COR-L47 (cell line): ENCODE data around the gene ACTRT2.

Experiments
- DNase-seq: peaks from one replicate; lab custom pipeline; 2025; lab: John Stamatoyannopoulos, UW

Gene ACTRT2

DNA sequence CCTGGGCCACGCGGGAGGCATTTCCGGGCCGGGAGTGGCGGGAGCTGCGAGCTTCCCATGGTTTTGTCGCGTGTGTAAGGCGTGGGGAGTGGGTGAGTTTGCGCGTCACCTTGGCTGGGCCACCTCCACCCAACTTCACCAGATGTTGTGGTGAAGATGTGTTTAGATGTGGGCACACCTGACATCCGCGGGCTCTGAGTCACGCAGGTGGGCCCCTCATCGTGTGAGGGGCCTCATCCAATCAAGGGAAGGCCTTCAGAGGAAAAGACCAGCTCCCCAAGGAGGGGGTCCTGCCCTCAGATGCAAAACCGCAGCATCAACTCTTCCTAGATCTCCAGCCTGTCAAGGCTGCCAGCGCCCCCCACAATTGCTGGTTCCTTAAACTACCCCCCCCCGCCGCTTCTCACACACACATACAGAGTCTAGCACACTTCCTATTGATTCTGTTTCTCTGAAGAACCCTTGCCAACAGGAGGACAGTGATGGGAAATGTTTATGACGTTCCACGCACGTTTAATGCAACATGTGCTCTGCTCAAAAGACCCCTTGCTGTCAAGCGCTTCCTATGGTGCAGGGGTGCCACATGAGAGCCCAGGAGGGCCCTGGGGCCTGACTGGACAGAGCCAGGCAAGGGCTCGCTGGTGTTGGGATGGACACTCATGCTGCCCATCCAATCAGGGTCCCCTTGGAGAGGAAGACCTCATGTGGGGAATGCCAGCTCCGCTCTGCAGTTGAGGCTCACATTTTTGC lies 11.9 kb downstream of the ACTRT2 start:
- DNase-seq = no peak

DNA sequence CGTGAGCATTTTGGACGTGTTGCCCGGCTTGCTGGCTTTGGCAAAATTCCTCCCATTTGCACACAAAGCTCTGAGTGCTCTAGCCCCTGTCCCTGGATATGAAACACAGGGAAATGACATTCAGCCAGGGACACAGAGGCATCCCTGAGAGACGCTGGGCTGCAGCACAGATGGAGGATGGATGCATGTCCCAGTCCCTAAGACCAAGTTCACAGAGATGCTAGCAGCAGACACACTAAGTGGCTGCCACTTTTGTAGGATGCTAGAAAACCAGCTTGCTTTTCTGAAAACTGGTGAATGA lies 12.5 kb downstream of the ACTRT2 start:
- DNase-seq = no peak

DNA sequence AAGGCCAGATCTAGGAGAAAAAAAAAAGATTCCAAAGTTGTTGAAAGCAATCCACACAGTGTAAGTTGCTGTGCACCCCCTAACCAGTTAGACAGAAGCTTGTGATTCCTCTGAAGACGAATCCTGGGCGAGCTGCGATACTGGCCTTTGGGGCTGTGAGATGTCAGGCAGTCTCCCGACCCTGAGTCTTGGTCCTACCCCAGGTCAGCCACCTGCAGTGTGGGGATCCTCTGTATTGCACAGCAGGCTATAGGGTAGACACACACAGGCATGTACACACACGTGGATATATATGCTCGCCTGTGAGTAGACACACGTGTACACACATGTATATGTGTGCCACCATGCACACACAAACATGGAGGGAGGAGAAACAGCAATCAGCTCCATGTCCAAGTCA lies 12.9 kb downstream of the ACTRT2 start:
- no peak for DNase-seq

DNA sequence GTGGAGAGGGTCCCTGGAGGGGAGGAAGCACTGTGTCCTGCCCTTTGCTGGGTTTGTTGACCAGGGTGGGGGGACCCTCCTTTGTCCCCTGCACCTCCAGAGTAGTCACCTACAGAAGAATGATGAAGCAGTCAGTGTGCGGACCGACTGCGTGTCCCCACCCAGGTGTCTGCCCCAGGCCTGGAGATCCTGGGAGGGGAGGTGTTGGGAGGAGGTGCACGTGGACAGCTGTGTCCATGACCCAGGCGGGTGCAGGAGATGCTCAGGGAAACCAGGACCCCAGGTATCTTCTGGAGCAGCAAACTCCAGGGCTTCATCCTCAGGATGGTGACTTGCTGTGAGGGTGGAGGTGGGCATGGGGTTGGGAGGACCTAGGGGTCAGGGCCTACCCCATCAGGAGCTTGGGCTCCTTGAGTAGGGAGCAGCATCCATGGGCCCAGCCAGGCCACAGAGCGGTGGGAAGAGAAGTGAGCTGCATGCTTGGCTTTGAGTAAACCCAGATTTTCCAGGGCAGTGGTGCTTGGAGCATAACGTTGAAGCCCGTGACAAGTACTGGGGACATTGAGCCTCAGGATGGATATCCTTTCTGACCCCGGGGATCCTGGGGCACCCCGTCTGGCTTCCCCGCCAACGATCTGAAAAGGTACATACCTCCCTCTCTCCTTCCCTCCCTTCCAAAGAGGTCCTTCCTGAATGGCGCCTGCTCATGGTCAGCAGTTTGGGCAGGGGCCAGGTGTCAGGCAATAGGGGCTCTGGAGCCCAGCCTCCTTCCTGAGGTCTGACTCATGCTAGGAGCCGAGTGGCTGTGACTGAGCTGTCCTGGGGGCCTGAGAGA lies 13.7 kb downstream of the ACTRT2 start:
- DNase-seq = no peak

DNA sequence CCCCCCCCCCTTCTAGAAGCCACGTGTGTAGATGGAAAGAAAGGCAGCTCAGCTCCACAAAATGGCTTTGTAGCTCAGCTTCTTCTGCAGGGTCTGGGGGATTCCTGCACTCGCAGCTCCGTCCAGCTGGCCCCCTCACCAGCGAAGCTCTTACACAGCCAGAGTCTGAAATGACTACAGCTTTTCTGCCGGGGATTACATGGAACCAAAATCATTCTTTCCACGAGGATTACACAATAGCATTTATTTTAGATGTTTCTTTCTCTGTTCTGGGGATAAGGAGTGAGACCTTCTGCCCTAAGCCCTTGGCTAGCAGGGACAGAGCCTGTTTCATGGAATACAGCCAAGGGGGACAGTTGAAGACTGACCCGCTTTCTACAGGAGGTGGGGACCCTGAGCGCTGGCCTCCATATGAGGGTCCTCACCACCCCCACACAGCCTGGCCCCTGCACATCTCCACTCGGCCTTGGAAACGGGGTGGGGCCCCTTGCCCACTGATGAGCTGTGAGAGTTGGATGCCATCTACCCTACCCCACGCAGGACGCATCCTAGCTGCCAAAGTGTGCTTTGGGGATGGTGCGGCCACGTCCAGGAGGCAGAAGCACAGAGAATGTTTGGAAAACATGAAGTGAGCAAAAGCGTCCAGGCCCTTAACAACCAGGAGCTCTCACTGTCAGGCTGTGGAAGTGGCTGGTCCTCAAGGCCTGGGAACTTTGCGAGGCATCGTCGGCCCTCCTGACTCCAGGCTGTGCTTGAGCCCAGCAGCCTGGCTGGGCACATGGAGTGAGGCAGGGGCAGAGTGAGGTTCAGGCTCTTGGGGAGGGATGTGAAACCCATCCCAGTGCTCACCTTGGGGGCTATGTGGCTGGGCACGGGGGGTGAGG lies 14.5 kb downstream of the ACTRT2 start:
- no peak for DNase-seq

DNA sequence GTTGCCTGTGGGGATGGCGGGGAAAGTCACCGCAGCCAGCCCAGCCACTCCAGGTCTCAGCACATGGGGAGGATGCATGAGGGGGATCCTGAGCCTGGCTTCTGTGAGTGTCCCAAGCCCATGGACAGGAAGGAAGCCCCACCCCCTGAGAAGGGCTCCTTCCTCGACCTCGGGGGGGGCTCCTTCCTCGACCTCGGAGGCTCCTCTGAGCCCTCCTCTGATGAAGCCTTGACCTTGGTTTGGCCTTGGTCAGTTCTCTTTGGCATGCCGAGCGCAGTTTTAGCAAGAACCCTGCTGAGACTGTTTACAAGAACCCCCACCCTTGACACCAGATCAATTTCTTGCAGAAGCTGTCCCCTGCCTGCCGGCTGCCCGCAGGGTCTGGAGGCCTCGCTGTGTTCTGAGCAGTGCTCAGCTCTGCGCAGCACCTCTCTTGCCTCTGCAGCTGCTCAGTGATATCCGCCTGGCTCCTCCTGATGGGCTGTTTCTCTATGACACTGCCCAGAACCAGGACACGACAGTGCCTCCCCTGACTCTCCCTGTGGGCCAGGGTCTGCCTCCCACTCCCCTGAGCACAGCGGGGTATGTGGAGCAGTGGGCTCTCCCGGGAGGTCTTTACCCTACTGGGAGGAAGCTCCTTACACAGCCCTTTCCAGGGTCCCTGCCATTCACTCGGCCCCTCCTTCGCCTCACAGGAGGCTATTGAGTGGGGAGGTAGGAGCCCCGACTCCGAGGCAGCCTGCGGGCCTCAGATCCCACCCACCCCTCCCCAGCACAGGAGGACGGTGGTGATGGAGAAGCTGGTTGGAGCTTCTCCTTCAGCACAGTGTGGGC lies 15.4 kb downstream of the ACTRT2 start:
- DNase-seq = no peak

DNA sequence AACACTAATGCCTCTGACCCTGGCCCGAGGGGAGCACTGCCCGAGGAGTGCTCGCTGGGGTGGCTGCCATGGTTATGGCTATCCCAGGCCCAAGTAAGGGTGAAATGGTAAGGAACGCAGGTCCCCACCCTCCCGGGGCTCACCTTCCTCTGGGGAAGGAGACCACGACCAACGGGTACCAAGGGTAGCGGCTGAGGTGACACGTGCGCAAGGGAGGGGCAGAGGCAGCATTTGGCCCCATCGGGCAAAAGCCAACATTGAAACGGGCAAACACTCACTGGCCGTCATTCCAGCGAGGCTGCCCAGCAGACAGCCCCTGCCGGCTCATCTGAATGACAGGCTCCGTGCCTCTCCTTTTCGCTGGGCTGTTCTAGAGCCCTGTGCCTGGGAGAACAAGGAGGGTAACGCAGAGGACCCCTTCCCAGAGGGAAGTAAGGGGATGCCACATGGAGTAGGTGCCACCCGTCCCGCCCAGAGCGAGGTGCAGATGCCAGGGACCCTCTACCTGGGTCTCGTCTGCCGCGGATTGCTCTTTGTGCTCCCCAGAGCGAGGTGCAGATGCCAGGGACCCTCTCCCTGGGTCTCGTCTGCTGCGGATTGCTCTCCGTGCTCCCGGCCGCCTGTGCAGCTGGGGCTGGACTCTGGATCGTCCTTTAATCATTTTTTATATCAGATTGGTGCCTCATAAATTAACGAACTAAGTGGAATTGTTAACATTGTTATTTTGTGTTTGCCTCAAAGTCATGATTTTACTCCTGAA lies 16.2 kb downstream of the ACTRT2 start:
- no peak for DNase-seq

DNA sequence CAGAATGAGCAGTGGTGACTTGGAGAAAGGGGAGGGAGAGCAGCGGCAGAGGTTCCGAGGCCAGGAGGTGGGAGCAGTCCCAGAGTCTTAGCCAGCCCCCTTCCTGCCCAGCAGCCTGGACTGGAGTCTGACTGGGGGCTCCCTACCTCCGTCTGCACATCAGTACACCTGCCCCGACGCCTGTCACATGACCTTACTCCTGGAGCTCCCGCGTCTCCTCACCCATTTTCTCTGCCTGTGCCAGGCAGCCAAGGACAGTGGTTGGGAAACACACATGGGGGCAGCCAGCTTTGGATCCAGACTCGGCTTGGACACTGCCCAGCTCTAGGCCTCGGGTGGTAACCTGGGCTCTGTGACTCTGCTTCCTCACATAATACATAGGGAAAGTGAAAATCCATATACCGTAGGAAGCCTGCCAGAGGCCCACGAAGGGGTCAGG lies 16.9 kb downstream of the ACTRT2 start:
- no peak for DNase-seq

DNA sequence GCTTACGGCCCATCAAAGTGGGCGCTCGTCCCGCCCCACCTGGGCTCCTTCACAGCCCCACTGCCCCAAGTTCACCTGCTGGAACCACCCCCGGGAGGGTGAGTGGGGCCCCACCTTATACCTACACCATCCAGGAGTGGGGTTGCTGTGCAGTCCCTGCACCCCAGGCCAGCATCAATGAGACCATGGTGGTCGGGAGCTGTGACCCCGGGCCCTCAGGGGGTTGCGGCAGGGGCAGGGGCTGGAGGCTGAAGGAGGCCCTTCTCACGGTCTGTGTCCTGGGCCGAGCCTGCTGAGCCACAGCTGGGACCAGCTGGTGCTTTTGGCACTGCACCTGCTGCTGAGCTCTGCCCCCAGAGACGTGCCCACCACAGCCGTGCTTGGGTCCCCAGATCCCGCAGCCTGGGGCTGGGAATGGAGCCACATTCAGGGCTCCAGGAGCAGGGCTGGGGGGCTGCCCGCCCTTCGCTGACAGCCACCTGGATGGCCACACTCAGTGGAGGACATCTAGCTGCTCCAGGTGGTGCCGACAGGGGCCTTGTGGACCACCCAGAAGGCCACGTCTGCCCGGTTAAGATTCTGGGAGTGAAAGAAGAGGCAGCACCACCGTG lies 17.4 kb downstream of the ACTRT2 start:
- no peak for DNase-seq

DNA sequence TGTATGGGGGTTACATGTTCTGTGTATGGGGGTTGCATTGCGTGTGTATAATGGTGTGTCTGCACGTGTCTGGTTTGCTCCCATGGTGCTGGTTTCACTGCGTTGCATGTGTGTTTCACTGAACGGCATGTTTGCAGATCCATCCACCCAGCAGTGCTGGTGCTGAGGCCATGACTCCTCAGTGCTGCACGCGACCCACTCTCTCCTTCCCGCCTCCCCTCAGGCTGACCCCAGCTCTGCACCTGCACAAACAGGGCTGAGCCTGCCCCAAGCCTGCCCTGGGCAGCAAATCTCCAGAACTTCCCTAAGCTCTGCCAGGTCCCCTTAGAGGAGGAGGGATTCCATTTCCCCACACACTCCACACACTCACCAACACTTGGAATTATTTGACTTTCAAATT lies 18.7 kb downstream of the ACTRT2 start:
- DNase-seq = no peak

DNA sequence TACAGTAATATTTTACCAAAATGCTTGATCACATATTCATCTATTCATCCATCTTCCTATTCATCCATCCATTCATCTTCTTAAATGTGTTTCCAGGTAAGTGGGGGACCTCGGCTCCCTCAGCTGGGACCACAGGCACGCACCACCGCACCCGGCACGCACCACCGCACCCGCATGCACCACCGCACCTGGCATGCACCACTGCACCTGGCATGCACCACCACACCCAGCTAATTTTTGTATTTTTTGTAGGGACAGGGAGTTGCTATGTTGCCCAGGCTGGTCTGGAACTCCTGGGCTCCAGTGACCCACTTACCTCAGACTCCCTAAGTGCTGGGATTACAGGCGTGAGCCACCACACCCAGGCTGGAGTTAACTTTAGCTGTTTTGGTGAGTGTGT lies 21.2 kb downstream of the ACTRT2 start:
- DNase-seq = no peak

DNA sequence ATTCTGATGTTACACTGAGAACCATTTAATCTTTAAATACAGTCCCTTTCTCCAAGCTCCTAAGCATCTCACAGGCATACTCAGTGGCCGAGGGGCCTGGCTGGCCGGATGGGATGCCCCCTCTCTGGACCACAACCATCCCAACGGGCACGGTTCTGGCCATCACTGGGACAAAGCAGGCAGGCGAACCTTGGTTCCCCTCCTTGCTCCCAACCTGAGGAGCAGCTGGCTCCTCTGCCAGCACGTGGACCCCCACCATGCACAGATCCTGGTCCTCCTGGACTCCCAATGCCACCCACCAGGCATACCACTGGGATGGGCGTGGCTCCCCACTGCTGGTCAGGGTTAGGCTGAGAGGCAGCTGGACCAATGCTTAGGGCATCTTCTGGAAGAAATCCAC lies 27.9 kb downstream of the ACTRT2 start:
- DNase-seq = no peak

DNA sequence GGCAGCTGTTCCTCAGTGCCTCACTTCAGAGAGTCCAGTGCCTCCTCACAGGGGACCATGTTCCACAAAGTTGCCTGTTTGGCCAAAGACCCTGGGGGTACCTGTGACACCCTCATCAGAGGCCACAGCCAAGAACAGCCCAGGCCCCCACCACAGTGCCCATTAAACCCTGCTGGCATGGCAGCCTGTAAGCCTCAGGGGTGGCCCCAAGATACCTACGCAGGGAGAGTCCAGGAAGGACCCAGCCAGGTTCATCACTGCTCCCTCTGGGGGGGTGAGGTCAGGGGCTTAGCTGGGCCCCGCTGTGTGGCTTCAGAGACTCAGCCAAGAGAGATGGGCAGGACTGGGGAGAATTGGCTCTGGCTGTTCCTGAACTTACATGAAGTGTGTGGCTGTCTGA lies 28.6 kb downstream of the ACTRT2 start:
- DNase-seq = no peak

DNA sequence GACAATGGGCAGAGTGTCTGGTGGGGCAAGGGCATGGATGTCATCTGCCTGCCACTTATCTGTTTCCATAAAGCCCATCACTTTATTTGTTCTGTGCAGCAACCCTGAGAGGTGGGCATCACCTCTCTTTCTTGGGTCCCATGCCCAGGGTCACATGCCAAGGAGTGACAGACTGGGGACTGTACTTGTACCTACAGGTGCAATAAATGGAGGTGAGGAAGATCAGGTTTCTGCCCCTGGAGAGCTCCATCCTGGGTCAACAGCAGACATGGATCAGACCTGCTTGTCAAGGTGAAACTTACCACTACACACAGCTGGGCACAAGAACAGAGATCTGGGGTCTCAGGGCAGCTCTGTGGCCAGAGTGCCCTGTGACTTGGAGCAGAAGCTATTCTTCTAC lies 29.3 kb downstream of the ACTRT2 start:
- no peak for DNase-seq

DNA sequence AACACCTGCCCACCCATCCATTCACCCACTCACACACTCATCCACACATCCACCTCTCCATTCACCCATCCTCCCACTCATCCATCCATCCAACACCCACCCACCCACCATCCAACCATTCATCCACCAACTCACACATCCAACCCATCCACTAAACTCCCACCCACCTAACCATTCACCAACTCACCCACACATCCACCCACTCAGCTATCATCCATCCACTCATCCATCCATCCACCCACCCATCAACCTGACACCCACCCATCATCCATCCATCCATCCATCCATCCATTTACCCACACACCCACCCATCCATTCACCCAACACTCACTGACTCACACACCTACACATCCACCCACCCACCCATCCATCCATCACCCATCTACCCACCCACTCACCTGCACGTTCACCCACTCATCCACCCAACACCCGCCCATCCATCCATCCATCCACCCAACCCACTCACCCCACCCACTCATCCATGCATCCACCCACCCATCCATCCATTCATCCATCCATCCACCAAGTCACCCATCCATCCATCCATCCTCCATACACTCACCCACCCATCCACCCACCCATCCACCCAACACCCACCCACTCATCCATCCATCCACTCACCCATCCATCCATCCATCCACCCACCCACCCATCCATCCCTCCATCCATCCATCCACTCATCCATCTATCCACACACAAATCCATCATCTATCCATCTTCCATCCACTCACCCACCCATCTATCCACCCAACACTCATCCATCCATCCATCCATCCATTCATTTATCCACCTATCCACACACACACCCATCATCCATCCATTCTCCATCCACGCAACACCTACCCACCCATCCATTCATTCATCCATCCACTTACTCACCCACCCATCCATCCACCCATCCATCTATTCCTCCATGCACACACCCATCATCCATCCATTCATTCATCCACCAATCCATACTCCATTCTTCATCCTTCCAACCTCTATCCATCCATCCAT lies 30.3 kb downstream of the ACTRT2 start:
- DNase-seq = no peak

DNA sequence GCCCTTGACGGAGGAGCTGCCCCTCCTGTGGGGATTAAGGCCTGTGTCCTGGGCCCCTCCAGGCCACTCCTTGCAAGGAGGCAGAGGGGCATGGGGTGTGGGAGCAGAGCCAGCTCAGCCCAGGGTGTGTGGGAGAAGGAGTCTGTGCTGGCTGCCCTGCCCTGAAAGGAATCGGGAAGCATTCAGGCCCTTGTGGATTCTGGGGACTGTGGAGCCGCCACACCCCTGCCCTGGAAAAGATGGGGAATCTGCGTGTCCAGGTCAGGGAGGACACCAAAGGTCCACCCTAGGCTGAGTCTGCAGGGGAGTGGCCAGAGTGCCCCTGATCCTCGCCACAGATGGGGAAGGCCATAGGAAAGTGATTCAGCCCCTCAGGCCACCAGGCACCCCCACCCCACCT lies 31.2 kb downstream of the ACTRT2 start:
- no peak for DNase-seq

DNA sequence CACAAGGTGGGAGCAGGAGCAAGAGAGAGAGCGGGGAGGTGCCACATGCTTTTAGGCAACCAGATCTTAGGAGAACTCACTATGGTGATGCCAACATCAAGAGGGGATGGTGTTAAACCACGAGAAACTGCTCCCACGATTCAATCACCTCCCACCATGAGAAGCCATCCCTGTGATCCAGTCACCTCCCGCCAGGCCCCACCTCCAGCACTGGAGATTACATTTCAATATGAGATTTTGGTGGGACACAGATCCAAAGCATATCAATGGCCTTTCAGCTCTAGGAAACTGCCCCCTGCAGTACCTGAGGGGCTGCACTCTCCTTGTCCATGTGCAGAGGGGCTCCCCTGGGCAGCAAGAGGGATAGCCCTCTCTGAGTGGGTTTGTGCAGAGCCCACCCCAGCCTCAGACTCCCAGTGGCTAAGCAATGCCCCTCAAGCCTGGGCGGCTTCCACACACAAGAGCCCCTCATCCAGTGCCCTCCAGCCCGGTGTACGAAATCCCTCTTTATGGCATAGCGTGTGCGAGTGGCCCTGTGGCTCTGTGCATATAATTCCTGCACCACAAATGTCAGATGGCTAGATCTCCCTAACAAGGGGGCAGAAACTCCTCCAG lies 32.2 kb downstream of the ACTRT2 start:
- DNase-seq = no peak

DNA sequence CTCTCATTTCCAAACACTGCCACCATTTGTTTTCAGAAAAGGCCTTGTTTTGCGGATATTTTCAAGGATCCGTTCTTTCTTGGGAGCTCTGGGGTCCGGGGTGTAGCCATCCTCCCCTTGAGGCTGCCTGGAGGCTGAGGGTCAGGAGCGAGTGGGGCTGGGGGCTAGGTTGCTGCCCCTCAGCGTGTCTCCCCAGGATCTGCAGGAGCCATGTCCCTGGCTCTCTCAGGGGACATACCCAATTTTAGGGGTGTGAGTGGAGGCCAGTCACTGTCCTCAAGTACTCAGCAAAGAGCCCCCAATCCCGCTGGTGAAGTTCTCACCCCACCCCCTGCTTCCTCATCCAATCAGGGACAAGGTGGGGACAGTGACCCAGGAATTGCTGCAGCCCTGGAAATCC lies 32.7 kb downstream of the ACTRT2 start:
- no peak for DNase-seq

DNA sequence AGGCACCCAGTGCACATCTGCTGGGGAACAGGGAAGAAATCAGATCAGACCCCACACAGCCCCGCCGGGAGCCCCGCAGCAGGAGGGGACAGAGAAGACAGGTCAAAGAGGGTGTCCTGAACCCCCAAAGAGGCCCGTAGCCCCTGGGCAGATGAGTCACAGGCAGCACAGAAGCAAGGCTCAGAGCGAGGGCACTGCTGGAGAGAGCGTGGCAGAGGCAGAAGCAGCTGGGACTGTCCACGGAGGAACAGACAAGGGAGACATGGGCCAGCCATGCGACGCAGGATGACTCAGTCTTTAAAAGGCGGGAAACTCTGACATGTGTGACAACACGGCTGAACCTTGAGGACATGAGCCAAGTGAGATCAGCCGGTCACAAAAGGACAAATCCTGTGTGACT lies 33.2 kb downstream of the ACTRT2 start:
- DNase-seq = no peak
